Fibroblast of mammary gland (primary cell): ENCODE measurements around the gene ZNF582.
"Not testable (repeated sequence)": the region's sequence is repeated elsewhere in the genome, so short reads cannot be mapped to it uniquely, and the experiment has no call there.

ENCODE experiments used
- DNase-seq: peaks from one replicate; pipeline ENCODE4 v3.0.0-alpha.2; 2010; ENCODE audit warnings: low read depth
- H3K4me3 ChIP-seq: 2 replicates; pipeline ENCODE4 v1.5.1; 2011; ENCODE audit warnings: low read depth, mild to moderate bottlenecking, low read length, moderate library complexity; ENCODE audit not compliant: control insufficient read depth
- TF ChIP-seq, protein P1 (sequence below): conservative IDR thresholded peaks from 2 replicates; pipeline ENCODE4 v1.5.1; 2011; ENCODE audit warnings: low read depth, low read length, inconsistent platforms; ENCODE audit not compliant: control insufficient read depth, insufficient read depth

ZNF582 gene

DNA sequence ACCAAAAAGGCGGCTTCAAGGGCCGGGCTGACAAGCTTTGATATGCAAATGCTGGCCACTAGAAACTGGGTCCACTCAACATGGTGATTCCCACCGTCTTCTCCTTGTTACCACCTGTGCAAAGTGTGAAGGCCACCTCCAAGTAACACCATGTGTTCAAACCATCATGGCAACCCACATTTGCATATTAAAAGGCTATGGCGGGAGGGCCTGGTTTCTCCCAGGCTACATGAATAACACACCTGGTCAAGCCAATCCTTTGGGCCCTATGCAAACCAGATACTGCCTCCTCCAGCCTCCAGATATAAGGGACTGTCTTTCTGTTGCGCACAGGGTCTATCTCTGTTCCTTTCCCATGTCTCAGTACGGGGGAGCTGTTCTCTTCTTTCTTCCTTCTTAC lies 42.1 kb downstream of the ZNF582 start:
- no peak overlapping the region for H3K4me3 ChIP-seq
- TF ChIP-seq, protein P1, sequence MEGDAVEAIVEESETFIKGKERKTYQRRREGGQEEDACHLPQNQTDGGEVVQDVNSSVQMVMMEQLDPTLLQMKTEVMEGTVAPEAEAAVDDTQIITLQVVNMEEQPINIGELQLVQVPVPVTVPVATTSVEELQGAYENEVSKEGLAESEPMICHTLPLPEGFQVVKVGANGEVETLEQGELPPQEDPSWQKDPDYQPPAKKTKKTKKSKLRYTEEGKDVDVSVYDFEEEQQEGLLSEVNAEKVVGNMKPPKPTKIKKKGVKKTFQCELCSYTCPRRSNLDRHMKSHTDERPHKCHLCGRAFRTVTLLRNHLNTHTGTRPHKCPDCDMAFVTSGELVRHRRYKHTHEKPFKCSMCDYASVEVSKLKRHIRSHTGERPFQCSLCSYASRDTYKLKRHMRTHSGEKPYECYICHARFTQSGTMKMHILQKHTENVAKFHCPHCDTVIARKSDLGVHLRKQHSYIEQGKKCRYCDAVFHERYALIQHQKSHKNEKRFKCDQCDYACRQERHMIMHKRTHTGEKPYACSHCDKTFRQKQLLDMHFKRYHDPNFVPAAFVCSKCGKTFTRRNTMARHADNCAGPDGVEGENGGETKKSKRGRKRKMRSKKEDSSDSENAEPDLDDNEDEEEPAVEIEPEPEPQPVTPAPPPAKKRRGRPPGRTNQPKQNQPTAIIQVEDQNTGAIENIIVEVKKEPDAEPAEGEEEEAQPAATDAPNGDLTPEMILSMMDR = no peak

DNA sequence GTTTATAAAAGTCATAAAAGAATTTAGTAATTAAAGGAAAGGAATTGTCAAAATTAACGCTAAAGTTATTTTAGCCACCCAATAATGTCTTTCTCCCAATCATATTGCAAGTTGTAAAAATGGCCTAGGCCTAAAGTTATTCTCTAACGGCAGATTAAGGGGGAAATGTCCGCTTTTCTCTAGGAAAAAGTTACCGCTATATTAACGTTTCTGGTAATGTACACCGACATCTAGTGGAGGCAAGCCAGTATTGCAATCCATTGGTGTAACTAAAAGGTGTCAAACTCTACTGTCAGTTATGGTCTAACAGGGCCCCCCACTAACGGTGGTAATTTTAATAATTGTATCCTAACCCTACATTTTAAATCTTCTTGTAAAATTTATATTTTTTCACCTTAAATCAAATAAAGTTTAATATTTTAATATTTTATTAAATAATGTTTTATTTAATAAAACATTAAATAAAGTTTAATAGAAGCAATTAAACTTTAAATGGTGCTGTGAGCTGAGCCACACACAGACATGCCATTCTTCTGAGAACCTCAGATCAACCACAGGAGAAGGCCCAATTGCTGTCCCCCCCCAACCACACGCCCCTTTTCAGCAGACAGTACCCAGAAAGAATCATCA lies 42.8 kb downstream of the ZNF582 start:
- TF ChIP-seq, protein P1 = peak; percentile 87
- DNase-seq = peak; percentile 51
- H3K4me3 ChIP-seq = no peak overlapping the region

More for the DNA sequence above, 42.1 kb downstream of the ZNF582 start:
- no peak for DNase-seq

GRCh38 chr19:56348289-56348877 lies 45.0 kb downstream of the ZNF582 start:
- H3K4me3 ChIP-seq = no peak overlapping the region
- TF ChIP-seq, protein P1 = peak; percentile 39
- DNase-seq = peak; percentile 15

DNA sequence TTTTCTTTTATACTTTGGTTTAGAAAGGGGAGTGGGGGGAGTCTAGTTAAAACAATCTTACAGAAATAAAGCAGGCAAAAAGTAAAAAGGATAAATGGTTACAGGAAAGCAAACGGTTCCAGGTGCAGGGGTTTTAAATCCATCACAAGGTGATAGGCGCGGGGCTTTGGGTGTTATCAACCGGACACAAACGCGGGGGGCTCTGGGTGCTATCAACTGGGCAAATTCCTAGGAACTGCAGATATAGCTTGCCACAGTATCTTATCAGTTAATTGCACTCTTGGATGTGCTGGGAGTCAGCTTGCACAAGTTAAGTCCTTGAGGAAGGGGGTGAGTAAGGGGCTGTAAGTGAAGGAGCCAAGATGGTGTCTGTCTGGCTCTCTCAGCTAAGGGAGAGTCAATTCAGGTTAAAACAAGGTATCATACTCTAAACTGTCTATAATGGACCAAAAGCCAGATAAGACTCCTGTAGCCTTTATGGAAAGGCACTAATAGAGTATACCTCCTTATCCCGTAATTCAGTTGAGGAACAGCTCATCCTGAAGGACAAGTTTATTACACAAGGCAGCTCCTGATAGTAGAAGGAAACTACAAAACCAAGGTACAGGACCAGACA lies 46.1 kb downstream of the ZNF582 start:
- no peak for DNase-seq
- H3K4me3 ChIP-seq = no peak overlapping the region
- TF ChIP-seq, protein P1 = no peak

DNA sequence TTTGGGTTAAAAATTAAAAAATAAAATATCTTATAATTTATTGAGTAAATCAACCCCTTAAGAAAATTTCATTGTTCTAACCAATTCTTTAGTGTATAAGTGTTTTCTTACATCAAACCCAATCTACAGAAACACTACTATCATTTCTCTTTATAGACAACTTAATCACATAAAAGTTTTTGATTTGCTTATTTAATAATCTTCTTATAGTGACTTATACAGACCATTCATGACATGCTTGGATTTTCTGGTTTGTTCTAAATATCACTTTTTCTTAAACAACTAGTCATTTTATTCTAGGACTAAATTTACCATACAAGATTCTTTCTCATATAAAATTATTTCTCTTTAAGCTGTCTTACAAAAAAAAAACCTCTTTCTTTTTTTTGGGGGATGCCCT lies 51.4 kb downstream of the ZNF582 start:
- no peak overlapping the region for H3K4me3 ChIP-seq
- DNase-seq = peak; percentile 10

DNA sequence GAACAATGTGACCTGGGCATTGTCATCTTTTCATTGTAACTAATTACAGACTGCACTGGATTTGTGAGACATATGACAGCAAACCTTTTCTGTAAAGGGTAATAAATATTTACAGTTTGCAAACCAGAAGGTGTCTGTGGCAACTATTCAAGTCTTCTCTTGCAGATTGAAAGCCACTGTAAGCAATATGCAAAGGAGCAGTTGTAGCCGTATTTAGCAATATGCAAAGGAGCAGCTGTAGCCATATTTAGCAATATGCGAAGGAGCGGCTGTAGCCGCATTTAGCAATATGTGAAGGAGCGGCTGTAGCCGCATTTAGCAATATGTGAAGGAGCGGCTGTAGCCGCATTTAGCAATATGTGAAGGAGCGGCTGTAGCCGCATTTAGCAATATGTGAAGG lies 54.3 kb downstream of the ZNF582 start:
- not testable (repeated sequence) for DNase-seq, H3K4me3 ChIP-seq

More for the DNA sequence above, 51.4 kb downstream of the ZNF582 start:
- TF ChIP-seq, protein P1 = no peak

DNA sequence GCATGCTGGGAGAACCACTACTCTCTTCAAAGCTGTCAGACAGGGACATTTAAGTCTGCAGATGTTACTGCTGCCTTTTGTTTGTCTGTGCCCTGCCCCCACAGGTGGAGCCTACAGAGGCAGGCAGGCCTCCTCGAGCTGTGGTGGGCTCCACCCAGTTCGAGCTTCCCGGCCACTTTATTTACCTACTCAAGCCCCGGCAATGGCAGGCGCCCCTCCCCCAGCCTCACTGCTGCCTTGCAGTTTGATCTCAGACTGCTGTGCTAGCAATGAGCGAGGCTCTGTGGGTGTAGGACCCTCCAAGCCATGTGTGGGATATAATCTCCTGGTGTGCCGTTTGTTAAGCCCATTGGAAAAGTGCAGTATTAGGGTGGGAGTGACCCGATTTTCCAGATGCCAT lies 56.3 kb downstream of the ZNF582 start:
- DNase-seq, H3K4me3 ChIP-seq: not testable (repeated sequence)

GRCh38 chr19:56335371-56335770 lies 58.0 kb downstream of the ZNF582 start:
- not testable (repeated sequence) for DNase-seq, H3K4me3 ChIP-seq
